ENCODE measurements around the gene OVCA2.

DNA sequence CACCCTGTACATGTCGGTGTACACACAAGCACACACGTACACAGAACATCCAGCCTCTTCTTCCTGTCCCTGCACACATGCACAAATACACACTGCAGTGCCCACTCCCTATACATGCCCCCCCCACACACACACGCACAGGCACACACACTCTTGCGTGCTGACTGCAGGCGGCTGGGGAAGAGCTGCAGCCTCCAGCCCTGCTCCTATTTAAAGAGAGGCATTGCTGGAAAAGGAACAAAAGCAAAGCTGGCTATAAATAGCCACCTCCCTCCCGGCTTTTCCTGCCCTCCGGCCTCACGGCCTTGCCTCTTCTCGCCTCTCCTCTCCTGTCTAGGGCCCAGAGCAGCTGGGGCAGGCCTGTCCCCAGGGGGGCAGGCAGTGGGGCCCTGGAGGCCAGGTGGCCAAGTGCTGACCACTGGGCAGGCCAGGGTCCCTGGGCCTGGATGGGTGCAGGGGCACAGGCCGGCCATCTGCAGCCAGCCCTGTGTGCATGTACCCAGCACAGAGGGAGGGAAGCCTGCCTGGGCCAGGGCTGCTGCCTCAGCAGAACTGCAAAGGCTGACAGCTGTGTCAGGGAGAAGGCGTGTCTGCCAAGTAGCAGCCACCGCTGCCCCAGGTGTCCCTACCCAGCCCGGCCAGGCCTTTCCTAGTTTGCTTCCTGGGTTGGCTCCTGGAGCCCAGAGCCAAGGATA, 42.1 kb upstream of the OVCA2 start:
- TF ChIP-seq, protein P1, sequence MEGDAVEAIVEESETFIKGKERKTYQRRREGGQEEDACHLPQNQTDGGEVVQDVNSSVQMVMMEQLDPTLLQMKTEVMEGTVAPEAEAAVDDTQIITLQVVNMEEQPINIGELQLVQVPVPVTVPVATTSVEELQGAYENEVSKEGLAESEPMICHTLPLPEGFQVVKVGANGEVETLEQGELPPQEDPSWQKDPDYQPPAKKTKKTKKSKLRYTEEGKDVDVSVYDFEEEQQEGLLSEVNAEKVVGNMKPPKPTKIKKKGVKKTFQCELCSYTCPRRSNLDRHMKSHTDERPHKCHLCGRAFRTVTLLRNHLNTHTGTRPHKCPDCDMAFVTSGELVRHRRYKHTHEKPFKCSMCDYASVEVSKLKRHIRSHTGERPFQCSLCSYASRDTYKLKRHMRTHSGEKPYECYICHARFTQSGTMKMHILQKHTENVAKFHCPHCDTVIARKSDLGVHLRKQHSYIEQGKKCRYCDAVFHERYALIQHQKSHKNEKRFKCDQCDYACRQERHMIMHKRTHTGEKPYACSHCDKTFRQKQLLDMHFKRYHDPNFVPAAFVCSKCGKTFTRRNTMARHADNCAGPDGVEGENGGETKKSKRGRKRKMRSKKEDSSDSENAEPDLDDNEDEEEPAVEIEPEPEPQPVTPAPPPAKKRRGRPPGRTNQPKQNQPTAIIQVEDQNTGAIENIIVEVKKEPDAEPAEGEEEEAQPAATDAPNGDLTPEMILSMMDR (IDR thresholded peaks at IDR 0.05; ENCODE audit: poor library complexity) = no peak
- TF ChIP-seq EZH2phosphoT487 (IDR thresholded peaks at IDR 0.05; ENCODE audit: low read depth, severe bottlenecking, unreplicated experiment) = no peak

All from hepatocyte (in vitro differentiated cells).